Endodermal cell (in vitro differentiated cells): ENCODE measurements around the gene FAM3D. TPM values are rescaled to one million over a fixed set of nuclear protein-coding genes. Genes with fewer than 3 reads are reported as not detected.

Experiments
- DNase-seq: peaks from one replicate; pipeline ENCODE4 v3.0.0-alpha.2; 2017
- H3K27ac ChIP-seq: 2 replicates; pipeline ENCODE4 v1.5.1; 2013; ENCODE audit warnings: mild to moderate bottlenecking, low read depth, low read length, moderate library complexity
- H3K27me3 ChIP-seq: 2 replicates; pipeline ENCODE4 v1.6.1; 2013; ENCODE audit warnings: mild to moderate bottlenecking, low read length, moderate library complexity; ENCODE audit not compliant: insufficient read depth, control insufficient read depth, poor library complexity, severe bottlenecking
- H3K36me3 ChIP-seq: 2 replicates; pipeline ENCODE4 v1.7.0; 2013; ENCODE audit warnings: mild to moderate bottlenecking, low read length, moderate library complexity; ENCODE audit not compliant: control insufficient read depth, insufficient read depth
- H3K4me1 ChIP-seq: one replicate; pipeline ENCODE4 v1.7.0; 2013; ENCODE audit warnings: low read length; ENCODE audit not compliant: control insufficient read depth, insufficient read depth
- H3K4me3 ChIP-seq: 2 replicates; pipeline ENCODE4 v1.5.1; 2013; ENCODE audit warnings: mild to moderate bottlenecking, low read length, moderate library complexity
- H3K9ac ChIP-seq: 2 replicates; pipeline ENCODE4 v1.6.1; 2013; ENCODE audit warnings: mild to moderate bottlenecking, low read length, moderate library complexity; ENCODE audit not compliant: poor library complexity, severe bottlenecking; ENCODE audit errors: extremely low read depth
- H3K9me3 ChIP-seq: 2 replicates; pipeline ENCODE4 v1.6.1; 2013; ENCODE audit warnings: mild to moderate bottlenecking, low read length, moderate library complexity; ENCODE audit not compliant: control insufficient read depth
- H3K27ac Mint-ChIP-seq: 2 replicates; pipeline ENCODE4 v1.8.0; 2020; ENCODE audit warnings: mixed read lengths
- H3K27me3 Mint-ChIP-seq: 2 replicates; pipeline ENCODE4 v1.8.0; 2021; ENCODE audit warnings: mild to moderate bottlenecking, mixed read lengths; ENCODE audit not compliant: insufficient read depth
- H3K36me3 Mint-ChIP-seq: 2 replicates; pipeline ENCODE4 v1.8.0; 2020; ENCODE audit warnings: low read depth, mixed read lengths
- H3K4me1 Mint-ChIP-seq: 2 replicates; pipeline ENCODE4 v1.8.0; 2020; ENCODE audit warnings: mixed read lengths
- H3K4me3 Mint-ChIP-seq: 2 replicates; pipeline ENCODE4 v1.8.0; 2020; ENCODE audit warnings: mild to moderate bottlenecking, moderate library complexity, mixed read lengths
- H3K9me3 Mint-ChIP-seq: 2 replicates; pipeline ENCODE4 v1.8.0; 2020; ENCODE audit warnings: mild to moderate bottlenecking, mixed read lengths
- WGBS, 2 experiments: methylation state at CpG; one replicate each; pipeline versions ENCODE4 v1.1.5 to v1.1.7; 2013; ENCODE audit warnings: missing lambda C conversion rate in 2 of 2, mixed read lengths in 1 of 2; ENCODE audit not compliant: insufficient coverage in 1 of 2, insufficient read length in 1 of 2; 5-methylcytosine and 5-hydroxymethylcytosine counted together
- total RNA-seq, 2 donors: library from RNA; stranded (reverse); fragmentation: NEBNext Ultra II Directional in 1 of 2; extraction: Animal tissue kit (Norgen Biotek cat#: 25700) in 1 of 2; gene quantifications; 2 replicates in 1 of 2; 3 replicates in 1 of 2; pipeline ENCODE4 v1.2.1, GENCODE V29; 2021
- TF ChIP-seq, protein P1 (sequence below): fragments of 200-600 bp; sonication (generic); conservative IDR thresholded peaks from 2 replicates; pipeline ENCODE4 v1.5.0; 2021; ENCODE audit warnings: antibody characterized with exemption, mild to moderate bottlenecking

Gene FAM3D
- total RNA-seq, 2 donors from 2014 or later: not detected

DNA sequence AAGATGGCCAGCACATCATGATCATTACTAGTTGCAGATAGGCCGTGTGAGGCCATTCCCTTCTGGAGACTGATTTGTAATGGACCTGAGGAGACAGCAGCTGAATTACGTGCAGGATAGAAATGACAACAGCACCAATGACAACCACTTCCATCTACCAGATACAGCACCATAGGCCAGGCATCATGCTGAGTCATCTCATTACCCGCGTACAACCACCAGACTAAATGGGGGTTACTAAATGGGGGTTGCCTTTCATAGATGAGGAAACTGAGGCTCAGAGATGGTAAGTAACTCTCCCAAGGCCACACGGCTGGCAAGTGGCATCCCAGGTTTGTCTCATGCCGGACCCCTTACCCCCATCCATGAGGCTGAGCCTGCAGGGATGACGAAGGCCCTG is 56.6 kb downstream of the FAM3D start:
- no peak overlapping the region for H3K4me3 Mint-ChIP-seq
- WGBS, 2 experiments: 86 to 90% methylated on average over 5 to 7 of the region's 7 CpGs
- Histone ChIP-seq H3K9me3 (no peaks in the 10 kb centered on the region), H3K36me3 (no peaks in the 10 kb centered on the region), H3K27me3 (no peaks in the 10 kb centered on the region), H3K27ac (no peak overlapping the region), H3K4me1 (peaks cover 3% of the 10 kb centered on the region), H3K9ac (no peak overlapping the region), H3K4me3 (no peak overlapping the region)
- TF ChIP-seq, protein P1, sequence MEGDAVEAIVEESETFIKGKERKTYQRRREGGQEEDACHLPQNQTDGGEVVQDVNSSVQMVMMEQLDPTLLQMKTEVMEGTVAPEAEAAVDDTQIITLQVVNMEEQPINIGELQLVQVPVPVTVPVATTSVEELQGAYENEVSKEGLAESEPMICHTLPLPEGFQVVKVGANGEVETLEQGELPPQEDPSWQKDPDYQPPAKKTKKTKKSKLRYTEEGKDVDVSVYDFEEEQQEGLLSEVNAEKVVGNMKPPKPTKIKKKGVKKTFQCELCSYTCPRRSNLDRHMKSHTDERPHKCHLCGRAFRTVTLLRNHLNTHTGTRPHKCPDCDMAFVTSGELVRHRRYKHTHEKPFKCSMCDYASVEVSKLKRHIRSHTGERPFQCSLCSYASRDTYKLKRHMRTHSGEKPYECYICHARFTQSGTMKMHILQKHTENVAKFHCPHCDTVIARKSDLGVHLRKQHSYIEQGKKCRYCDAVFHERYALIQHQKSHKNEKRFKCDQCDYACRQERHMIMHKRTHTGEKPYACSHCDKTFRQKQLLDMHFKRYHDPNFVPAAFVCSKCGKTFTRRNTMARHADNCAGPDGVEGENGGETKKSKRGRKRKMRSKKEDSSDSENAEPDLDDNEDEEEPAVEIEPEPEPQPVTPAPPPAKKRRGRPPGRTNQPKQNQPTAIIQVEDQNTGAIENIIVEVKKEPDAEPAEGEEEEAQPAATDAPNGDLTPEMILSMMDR: no peak
- no peaks in the 10 kb centered on the region for H3K36me3 Mint-ChIP-seq
- no peak for DNase-seq
- no peak overlapping the region for H3K27ac Mint-ChIP-seq
- H3K9me3 Mint-ChIP-seq: no peaks in the 10 kb centered on the region
- H3K27me3 Mint-ChIP-seq: peaks cover 8% of the 10 kb centered on the region
- H3K4me1 Mint-ChIP-seq: no peaks in the 10 kb centered on the region

DNA sequence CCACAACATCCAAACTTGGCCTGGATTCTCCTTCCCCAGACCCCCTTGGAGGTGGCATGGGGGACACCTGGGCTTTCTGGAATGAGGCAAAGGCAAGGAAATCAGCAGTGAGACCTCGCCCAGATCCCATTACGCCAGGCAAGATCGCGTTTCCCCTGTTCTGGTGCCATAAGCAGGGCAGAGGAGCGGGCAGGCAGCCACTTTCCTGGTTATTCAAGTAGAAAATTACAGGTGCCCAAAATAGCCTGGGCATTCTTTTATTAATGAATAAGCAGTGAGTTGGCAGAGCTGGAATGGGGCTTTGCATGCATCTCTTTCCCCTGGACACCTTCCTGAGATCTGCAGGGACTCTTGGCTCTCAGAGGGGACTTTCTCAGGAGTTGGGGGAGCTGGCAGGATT is 57.9 kb downstream of the FAM3D start:
- Mint-ChIP-seq H3K9me3 (no peaks in the 10 kb centered on the region), H3K4me1 (no peaks in the 10 kb centered on the region), H3K27me3 (peaks cover 17% of the 10 kb centered on the region), H3K4me3 (no peak overlapping the region), H3K36me3 (no peaks in the 10 kb centered on the region), H3K27ac (no peak overlapping the region)
- Histone ChIP-seq H3K27me3 (peaks cover 1% of the 10 kb centered on the region), H3K9ac (no peak overlapping the region), H3K9me3 (no peaks in the 10 kb centered on the region), H3K4me1 (peaks cover 3% of the 10 kb centered on the region), H3K36me3 (no peaks in the 10 kb centered on the region), H3K4me3 (no peak overlapping the region), H3K27ac (no peak overlapping the region)
- 89 to 94% methylated on average over 5 of the region's 5 CpGs for WGBS, 2 experiments
- TF ChIP-seq, protein P1: no peak
- no peak for DNase-seq

DNA sequence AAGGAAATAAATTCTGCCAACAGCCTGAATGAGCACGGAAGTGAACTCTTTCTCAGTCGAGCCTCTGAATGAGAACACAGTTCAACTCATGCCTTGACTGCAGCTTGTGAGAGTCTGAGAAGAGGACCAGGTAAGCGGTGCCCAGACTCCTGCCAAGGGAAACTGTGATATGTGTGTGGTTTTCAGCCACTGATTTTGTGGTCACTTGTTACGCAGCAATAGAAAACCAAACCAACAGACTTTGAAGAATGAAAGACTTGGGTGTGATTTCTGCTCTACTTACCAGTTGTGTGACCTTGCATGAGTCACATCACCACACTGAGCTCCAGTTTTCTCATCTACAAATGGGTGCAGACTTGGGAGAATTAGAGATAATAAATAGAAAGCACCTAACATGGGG is 58.8 kb downstream of the FAM3D start:
- Mint-ChIP-seq H3K9me3 (no peaks in the 10 kb centered on the region), H3K27me3 (peaks cover 24% of the 10 kb centered on the region), H3K4me1 (no peaks in the 10 kb centered on the region), H3K27ac (no peak overlapping the region), H3K4me3 (no peak overlapping the region), H3K36me3 (no peaks in the 10 kb centered on the region)
- Histone ChIP-seq H3K27me3 (peaks cover 8% of the 10 kb centered on the region), H3K4me1 (peaks cover 3% of the 10 kb centered on the region), H3K9me3 (no peaks in the 10 kb centered on the region), H3K4me3 (no peak overlapping the region), H3K36me3 (no peaks in the 10 kb centered on the region), H3K9ac (no peak overlapping the region), H3K27ac (no peak overlapping the region)
- DNase-seq: no peak
- TF ChIP-seq, protein P1: no peak
- 92 to 97% methylated on average over 3 to 4 of the region's 4 CpGs for WGBS, 2 experiments
